GM18873 (cell line): ENCODE data around the gene OPCML.

Source experiments
- ATAC-seq: cut with Tn5 transposase; IDR thresholded peaks from one replicate; pipeline ENCODE4 v1.9.1; 2021; ENCODE audit warnings: mild to moderate bottlenecking, moderate library complexity, moderate number of reproducible peaks; ENCODE audit not compliant: unreplicated experiment, low FRiP score

OPCML gene

DNA sequence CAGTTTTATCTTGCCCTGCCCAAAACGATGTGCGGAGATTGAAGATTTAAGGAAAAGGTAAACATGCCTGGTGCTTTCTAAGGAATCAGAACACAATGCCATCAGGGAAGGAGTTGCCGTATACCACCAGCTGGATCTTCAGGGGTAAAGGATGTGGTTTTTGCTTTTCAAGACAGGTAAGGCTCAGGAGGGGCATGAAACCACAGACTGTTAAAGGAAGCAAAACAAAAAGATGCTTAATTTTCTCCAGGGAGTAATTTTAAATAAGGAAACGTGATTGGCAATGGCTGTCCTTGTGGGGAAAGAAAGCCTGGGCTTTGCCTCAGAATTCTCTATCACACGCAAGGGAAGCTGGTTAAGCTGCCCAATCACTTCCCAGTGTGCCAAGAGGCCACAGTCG is 655.6 kb downstream of the OPCML start:
- ATAC-seq = no peak

DNA sequence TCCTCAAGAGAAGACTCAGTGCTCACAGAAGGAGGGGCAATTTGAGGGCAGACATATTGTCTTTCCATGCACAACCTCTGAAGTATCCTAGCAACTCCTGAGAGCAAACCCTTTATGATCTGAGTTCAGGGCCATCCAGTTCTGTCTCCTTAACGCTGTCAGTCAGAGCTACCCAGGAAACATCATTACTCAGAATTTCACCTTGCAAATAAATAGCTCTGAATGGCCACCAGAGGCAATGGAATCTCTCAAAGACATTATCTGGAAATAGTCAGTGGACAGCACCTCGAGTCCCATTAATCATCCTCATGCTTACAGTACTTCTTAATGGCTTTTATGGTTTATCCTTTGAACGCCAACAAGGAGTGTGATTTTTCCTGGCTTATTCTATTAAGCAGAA is 656.1 kb downstream of the OPCML start:
- no peak for ATAC-seq

DNA sequence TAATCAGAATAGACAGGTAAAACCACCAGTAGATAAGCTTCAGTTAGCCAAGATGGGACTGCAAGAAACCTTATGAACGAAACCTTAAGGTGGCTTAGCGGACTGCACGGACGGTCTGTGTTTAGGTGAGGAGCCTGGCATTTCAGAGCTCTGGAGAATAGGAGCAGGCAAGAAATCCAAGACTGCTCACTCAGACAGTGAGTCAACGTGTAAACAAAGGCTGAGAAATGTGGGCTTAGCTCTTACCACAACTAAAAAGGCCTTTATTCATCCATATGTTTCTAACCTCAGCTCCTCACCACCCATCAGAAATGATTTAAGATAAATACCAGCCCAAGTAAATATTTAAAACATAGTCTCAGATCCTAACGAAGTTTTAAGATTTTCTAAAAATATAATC is 657.7 kb downstream of the OPCML start:
- ATAC-seq = no peak

DNA sequence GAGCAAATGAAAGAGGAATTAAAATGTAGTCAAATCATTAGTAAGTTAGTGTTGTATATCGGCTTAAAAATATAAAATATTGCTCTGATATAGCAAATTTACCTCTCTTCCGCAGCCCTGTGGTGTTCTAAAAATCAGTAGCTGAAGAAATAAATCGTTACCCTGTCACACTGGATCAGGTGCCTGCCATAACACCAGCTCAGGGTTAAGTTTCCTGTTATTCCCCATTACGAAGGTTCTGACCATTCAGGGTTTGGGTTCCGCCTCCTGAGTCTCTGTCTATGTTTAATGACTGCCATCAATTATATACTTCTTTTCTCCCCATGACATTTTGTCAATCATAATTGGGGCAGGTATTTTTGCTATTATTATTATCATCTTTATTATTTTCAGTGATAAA is 658.5 kb downstream of the OPCML start:
- ATAC-seq = no peak

DNA sequence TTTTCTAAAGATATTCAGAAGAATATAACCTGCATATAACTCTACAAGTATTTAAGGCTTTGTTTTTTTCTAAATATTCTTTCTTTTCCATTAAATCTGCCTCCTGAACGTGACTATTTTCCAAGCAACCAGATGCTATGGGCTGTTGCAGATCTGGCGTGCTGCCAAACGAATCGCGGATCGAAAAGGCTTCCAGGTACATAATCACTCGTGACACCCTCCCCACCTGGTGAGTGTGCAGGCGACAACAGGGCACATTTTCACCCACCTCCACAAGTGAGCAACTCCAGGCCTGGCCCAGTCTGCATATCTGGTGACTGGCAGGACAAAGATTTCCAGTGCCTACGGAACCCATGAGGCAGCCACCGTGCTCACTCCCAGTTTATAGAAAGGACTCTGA is 660.1 kb downstream of the OPCML start:
- no peak for ATAC-seq

DNA sequence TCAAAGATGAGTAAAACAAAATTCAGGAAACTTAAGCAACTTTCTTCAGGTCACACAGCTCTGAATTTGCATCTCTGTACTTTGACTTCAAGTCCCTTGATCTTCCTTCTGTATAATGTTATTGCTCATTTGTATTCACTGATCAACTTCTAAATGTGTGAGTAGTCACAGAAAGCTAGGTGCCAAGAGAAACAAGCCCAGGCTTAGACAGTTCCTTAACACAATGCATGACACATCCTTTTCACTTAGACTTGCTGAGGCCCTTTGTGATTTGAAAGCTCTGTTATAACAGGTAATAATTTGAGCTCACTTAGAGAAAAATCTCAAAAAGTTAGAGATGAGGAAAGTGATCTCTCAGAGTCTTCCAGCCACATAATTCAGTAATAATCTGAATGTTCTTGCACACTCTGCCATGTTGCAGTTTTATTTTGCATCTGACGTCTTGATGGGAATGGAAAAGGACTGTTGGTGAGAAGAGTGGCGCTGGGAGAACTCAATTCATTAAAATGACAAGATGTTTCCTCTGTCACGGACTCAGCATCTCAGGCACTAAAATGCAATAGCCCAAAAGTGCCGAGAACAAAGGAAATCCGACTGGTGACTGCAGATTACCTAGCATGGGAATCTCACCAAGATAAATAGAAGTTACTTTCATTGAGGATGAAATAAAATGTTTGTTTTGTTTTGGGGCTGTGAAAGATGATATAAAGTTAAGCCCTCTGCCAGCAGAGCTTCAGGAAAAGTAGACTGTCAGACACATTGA is 665.3 kb downstream of the OPCML start:
- ATAC-seq = no peak

DNA sequence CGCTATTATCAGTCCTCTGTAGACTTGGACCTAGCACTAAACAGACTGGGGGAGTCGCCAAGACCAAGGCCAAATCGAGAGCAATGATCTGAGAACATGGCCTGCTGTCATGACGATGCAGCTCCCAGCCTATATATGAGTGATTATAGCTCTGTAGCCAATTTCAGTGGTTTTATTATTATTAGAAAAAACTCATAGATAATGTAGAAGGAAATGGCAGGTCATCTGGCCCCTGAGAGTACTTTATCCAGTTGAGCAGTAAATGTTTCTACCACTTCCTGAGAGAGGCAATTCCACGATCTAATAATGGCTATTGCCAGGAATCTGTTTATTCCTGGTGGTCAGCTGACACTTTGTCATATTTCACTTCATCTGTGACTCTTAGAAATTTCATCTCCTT is 666.7 kb downstream of the OPCML start:
- ATAC-seq = no peak

DNA sequence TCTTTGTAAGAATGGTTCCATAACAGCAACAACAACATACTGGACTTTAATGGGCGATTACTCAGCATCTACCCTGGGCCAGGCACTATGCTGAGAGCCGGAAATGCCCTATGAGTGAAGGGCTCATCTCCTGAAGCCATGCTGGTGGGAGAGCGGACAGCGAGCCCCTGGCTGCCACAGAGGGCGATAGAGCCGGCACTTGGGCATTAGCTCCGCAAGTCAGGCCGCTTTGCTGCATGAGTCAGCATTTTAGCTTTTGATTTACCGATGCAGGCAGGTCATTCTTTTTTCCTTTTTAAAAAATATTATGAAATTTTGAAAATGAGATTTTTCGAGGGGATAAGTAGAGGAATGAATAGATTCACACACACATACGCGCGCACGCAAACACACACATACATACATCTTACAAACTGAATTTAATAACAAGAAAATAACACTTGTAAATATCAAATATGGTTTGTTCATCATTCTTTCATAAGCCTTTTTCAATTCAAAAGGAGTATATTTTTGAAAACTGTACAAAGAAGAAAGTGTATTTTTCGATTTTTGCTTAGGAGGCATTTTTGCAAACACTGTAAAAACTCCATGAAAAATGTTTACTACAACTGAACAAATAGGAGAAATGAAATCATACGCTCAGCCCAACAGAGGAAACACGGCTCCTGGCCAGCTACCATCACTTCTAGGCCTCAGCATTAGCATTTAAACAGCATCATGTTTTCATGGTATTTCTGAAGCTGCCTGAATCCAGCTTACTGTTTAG is 667.3 kb downstream of the OPCML start:
- ATAC-seq = no peak

DNA sequence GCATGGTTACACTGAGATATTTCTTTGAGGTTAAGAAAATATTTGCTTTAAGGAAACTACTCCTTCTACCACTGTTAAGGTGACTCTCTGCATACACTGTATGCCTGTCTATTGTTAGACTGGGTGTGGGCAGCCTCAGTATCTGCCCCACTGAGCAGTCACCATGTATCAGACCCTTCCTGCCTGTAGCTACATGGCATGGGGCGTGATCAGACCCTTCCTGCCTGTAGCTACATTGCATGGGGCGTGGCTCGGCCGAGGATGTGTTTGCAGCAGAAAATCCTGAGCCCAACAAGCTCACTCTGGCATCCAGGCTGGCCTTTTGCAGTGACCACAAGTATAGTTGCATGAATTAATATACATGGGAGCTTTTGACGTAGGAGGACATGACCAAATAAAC is 669.4 kb downstream of the OPCML start:
- no peak for ATAC-seq

DNA sequence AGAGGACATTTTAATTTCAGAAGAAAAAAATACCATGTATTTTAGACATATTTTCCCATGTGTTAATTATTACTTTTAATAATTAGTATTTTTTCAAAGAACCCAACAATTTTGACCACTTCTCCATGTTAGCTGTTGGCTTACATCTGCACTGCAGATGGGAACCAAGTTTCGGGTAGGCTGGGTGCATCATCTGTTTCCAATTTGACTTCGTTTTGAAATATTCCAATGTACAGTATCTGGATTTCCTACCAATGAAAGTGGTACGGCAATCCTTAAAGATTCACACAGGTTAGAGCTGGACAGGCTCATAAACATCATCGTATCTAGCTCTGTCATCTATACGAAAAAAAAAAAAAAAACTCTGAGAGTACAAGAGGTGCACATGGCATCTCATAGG is 670.2 kb downstream of the OPCML start:
- ATAC-seq = no peak

DNA sequence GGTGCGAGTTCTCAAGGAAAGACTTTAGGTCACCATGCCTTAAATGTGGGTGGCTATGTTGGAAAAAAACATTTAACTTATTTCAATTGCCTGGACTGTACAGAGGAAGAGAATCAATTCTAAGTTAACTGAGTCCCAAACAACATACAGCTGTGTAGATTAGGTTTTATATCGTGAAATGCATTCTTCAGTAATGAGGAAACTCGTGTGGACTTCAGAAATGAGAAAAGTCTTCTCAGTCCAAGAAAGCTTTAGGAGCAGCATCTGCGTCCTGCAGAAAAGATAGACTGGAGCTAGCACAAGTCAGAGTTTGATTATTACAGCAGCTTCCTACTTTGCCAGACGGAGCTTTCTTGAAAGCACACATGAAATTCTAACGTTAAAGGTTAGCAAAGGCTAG is 673.0 kb downstream of the OPCML start:
- ATAC-seq = no peak

DNA sequence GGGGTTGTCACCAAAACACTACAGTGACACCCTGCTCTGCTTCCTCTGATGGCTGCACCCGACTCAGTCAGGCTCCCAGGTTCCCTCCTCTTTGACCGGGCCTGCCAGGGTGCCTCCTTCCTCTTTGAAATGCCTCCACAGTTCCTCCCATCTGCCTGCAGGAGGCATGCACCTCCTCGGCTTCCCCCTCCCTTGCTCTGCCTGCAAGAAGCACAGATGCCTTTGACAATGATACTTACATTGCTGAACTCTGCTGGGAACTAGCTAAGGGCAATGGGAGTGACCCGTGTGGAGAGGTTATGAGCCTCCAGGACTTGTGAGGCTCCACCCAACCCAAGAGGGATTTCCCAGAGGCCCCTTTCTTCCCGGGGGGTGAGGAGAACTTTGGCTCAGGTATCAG is 674.1 kb downstream of the OPCML start:
- no peak for ATAC-seq

DNA sequence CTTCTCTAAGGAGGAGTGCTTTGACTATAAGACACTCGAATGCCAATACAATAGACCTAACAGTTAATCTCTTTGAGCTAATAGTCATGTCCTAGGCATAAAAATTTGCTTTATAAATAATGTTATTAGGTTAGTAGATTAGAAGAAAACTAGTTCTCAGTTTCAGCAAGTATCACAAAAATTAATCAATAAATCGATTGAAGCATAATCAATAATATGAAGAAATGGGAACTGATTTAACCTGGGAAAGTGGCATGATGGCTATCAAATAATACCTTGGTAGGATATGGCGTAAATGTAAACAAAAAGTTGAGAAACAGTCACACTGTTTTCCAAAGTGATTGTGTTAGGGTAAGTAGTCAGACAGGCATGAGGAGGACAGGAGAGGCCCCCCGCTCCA is 676.3 kb downstream of the OPCML start:
- ATAC-seq = no peak

DNA sequence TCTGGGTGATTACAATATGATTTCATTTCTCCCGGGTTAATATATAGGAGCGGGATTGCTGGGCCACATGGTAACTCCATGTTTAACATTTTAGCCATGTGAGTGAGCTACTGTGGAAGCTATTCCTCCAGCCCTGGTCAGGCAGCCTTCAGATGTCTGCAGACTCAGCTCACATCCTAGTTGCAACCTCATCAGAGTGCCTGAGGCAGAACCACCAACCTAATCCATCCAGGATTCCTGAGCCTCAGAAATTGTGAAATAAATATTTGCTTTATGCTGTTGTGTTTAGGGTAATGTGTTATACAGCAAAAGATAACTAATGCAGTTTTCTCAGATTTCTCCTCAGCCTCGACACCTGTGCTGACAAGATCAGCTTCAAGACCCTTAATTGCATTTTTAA is 676.8 kb downstream of the OPCML start:
- no peak for ATAC-seq

DNA sequence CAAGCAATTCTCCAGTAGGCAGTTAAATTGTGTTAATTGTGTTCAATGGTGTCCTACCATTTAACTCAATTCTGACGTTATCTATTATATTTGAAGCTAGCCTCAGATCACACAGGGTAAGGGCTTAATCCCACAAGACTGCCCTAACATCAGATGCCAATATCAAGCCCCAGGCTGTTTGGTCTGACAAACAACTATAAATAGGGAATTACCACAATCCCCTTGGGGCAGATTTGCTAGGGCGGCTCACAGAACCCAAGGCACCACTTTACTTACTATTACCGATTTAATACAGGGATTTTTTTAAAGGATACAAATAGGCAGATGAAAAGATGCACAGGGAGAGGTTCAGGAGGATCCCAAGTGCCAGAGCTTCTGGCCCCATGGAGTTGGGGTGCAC is 678.4 kb downstream of the OPCML start:
- no peak for ATAC-seq

DNA sequence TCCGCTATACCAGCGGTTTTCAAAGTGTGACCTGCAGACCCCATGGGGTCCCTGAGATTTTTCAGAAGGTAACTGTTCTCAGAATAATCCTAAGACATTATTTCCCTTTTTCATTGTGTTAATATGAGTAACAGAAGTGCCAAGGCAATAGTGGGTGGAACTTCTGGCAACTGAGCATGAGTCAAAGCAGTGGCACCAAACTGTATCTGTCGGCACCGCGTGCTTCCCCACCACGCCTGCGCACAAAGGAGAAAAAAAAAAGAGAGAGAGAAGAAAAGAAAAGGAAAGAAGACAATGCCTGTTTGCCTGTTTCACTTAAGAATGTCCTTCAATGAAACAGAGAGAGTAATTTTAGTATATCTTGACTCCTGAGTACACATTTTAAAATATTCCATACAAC is 679.9 kb downstream of the OPCML start:
- no peak for ATAC-seq

DNA sequence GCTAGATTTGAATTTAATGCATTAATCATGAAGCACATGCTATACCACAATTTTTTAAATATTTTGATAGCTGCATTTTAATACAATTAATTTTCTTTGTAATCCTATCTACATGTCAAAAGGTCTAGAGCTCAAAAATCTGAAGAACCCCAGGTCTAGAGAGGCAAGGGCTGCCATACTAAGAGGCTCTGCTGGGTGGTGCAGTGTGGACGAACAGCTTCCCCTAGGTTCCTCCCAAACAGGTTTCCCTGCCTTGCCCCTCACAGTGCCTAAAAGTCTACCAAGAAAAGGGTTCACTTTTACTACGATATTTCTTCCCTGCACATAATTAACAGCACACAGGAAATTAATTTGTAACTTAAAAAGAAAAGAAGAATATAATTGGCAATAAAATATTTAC is 681.1 kb downstream of the OPCML start:
- no peak for ATAC-seq

DNA sequence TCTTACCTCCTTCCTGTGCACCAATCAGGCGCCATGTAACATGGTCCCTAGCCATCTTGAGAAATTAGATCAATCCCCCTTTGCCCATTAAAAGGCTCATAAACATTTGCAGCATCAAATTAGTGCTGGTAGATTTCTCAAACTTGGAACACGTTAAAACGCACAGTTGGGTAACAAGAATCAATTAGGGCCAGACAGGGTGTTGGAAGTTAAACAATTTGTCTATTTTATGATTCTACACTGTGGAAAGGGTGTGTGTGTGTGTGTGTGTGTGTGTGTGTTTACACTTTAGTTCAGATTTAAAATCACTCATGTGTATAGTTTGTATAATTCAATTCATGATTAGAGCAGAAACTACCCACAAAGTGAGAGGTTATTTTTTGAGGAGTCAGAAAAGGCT is 682.0 kb downstream of the OPCML start:
- ATAC-seq = no peak

DNA sequence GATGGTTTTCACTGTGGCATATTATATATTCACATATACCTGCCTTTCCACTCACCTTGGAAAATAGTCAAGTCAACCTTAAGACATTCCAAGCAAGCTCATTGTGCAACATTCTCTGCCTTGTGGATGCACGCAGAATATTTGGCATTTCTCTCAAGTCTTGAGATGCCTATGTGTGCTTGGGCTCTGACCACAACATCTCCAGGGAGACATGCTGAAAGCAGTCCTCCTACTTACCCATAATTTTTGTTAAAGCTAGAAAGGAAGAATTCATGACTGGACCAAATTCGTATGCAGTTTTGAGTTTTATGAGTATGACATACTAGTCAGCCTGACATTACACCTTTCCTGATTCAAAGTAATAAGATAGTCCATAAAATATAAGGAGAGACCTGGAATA is 684.0 kb downstream of the OPCML start:
- no peak for ATAC-seq

DNA sequence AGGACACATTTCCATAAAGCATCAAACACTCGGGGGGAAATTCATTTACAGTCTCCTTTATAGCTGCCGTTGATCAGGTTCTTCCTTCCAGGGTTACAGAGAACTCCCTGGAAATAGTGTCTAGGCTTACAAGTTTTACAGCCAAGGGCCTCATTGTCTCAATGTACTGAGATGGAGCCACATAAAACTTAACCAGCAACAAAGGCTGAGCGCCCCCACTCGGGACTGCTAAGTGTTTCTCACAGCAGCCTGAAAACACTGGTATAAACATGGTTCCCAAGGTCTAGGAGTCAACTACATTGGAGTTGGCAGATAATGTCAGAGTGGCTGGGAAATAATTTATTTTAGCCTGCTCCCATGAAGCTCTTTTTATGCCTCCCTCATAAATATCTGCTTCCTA is 686.2 kb downstream of the OPCML start:
- ATAC-seq = no peak

DNA sequence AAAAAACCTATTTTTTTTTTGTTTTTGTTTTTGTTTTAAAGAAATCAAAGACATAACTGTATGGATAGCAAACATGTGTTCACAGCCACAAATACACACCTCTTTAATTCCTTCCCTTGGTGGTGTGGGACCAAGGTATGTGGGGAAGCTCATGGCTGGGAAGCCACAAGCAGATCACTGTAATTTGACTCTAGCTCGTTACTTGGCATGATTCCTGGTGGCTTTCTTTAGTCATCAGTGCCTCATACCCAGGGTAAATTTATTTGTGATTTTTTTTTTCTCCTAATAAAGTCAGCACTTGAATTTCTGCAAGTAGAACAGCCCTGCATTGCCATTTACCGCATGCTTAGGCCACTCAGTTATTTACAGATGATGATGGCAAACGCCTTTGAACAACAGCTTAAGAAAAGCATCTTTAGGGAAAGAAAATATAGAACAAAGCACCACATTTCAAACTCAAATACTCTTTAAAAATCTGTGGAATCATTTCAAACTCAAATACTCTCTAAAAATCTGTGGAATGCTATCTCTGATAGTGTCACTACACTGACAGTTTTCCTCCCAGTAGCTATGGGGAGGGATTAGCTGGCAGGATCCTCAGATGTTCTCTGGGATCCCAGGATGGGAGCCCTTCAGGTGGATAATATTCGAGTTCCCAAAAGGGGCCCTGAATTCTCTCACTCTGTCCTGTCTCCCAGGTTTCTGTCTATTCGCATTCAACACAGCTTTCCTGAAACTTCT is 687.2 kb downstream of the OPCML start:
- ATAC-seq = no peak

DNA sequence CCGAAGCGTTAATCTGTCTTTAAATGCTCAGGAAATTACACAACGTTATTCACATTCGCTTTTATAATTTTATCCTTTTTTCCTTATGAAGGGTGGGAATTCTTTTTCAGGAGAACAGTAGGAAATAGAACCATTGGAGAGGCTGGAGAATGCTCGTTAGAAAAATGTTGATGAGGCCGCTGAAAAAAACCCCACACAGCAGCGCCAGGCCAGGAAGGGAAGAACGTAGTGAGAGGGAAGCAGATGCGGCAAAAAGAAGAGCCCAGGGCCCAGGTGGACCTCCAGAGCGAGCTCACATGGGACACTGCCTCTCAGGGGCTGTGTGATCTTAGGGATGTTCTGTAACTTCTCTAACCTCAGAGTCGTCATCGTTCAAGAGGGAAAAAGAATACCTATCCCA is 691.6 kb downstream of the OPCML start:
- ATAC-seq = no peak
